SIG-M5 treated with dmso at 0.1 percent for 504 hours (cell line): Measurements from ENCODE around the gene ALDH1A1.
A peak's percentile ranks its signal among the peaks of the same experiment; 100 is the strongest.

ENCODE experiments used
- DNase-seq: peaks from one replicate; lab custom pipeline; 2025; ENCODE audit not compliant: unreplicated experiment; lab: John Stamatoyannopoulos, UW

Gene ALDH1A1

GRCh38 chr9:72979405-72980100 is 26.7 kb upstream of the ALDH1A1 start:
- DNase-seq: no peak

- no peak for DNase-seq
Observed at GRCh38 chr9:72978744-72979143, 25.9 kb upstream of the ALDH1A1 start.

GRCh38 chr9:72977670-72978069 is 24.8 kb upstream of the ALDH1A1 start:
- no peak for DNase-seq

- DNase-seq: no peak
Observed at GRCh38 chr9:72974501-72974900, 21.6 kb upstream of the ALDH1A1 start.

DNA sequence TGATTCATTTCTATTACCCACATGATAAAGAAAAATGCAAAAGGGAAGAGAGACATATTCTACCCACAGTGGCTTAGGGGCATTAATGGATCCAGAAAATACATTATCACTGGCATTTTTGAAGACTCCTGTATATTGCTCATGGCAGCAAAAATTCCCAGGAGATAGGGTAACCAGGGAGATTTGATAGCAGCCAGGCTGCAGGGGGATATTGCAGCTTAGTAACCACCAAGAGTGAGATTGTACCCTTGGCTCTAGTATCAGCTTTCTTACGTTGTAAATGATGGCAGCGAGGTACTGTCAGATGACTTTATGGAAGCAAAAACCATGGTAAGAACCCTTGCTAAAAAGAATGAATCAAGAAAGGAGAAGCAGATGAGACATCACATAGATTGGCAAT is 19.8 kb upstream of the ALDH1A1 start:
- DNase-seq: no peak

DNA sequence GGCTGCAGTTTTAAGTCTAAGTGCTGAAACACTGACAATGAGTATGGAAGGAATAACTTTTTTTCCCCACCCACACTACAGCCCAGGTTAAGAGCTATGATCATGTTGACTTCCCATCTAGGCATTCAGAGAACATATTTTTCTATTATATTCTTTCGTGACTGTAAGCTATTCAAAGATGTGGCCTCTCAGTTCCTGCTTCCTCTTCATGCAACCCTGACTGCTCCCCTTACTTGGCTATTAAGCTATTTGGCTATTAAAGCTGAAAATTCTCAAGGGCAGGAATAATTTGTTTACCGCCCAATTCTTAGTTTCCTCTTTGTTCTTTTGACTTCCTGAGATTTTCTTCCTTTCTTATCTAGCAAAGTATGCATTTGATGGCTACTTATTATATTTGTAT is 18.6 kb upstream of the ALDH1A1 start:
- no peak for DNase-seq

DNA sequence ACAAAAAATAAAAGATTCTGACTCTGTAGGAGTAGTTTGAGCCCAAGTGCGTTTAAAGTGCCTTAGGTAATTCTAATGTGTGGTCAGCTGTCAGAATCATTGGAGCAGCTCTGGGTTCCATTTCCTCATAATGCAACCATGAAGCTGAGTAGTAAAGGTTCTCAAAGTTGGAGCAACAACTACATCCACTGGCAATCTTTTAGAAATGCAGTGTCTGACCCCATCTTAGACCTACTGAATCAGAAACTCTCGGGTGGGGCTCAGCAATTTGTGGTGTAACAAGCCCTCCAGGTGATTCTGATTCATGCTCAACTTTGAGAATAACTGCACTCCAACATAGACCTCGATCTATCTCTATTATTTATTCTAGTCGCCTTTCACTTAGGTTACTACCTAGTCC is 7.6 kb upstream of the ALDH1A1 start:
- DNase-seq: peak; percentile 12

- no peak for DNase-seq
Observed at GRCh38 chr9:72958485-72959281, 5.8 kb upstream of the ALDH1A1 start.

- no peak for DNase-seq
Observed at GRCh38 chr9:72955571-72955970, 2.7 kb upstream of the ALDH1A1 start.

DNA sequence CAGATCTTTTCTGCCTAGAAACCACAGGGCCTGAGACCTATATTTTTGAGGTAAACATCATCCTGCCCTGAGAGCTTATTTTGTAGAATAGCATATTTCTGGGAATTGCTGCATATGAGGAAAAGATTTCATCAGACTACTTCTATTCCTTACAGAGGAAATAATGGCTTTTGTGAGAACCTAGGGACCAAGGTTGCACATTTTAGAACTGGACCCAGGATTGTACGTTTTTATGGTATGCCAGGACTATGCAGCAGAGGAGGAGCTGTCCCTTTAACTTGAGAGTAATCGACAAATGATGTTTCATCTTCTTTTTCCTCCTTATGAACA is 2.2 kb upstream of the ALDH1A1 start:
- no peak for DNase-seq

GRCh38 chr9:72954431-72955125 is 1.7 kb upstream of the ALDH1A1 start:
- DNase-seq: no peak

DNA sequence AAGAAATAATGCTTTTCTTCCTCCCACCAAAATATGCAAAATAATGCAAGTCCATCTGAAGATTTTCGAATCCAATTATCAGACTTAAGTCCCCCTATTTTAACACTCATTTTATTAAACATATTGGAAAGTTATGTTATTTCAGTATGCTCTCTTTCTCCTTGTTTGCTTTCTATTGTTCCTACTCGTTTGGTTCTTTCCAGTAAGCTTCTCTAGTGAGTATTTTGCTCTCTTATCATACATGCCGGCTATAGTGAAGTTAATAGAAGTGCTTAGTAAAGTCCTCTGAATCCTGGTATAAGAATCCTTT is 517 bp downstream of the ALDH1A1 start:
- no peak for DNase-seq

- DNase-seq: no peak
Observed at GRCh38 chr9:72951520-72952380, 1.1 kb downstream of the ALDH1A1 start.

- DNase-seq: no peak
Observed at GRCh38 chr9:72950875-72951442, 1.9 kb downstream of the ALDH1A1 start.

- DNase-seq: no peak
Observed at GRCh38 chr9:72949918-72950325, 2.9 kb downstream of the ALDH1A1 start.

DNA sequence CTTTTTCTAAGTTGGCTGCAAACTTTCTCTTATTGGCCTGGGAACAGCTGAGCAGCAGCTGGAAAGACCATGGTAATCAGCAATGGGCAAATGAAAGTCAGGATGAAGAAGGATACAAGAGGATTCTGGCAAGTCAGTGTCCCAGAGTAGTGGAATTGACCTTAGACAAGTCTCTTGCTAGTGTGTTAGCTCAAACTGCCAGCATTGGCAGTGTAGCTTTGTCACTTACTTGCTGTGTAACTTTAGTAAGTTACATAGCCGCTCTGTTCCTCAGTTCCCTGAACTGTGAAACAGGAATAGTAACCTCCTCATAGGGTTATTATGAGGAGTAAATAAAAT is 3.6 kb downstream of the ALDH1A1 start:
- DNase-seq: no peak

DNA sequence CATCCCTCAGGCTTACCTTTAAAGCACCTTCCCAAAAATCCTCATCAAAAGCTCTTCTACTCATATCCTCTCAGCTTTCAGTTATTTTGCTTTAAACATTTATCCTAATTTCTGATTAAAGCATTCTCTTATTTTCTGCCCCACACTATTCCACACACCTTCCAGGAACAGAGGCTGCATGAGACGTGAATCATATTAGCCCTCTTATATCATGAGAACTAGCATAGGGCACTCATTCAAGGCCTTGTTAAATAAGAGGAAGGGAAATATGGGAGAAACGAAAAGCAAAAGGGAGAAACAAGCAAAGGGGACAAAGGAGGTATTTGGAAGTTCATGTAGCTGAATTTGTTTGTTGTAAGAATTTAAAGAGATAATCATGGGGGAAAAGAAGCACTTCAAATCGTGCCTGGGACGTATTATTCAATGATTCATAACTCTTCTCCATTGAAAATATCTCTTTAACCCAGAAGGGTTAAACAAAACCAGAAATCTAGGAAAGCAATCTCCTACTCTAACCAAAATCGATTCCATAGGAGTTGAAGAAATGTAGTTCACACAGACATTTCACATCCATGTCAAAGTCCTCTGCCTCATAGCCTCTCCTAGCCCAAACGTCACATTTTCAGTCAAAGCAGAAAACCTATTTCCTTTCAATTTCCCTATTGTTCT is 4.1 kb downstream of the ALDH1A1 start:
- no peak for DNase-seq

- DNase-seq: no peak
Observed at GRCh38 chr9:72947984-72948465, 4.8 kb downstream of the ALDH1A1 start.

DNA sequence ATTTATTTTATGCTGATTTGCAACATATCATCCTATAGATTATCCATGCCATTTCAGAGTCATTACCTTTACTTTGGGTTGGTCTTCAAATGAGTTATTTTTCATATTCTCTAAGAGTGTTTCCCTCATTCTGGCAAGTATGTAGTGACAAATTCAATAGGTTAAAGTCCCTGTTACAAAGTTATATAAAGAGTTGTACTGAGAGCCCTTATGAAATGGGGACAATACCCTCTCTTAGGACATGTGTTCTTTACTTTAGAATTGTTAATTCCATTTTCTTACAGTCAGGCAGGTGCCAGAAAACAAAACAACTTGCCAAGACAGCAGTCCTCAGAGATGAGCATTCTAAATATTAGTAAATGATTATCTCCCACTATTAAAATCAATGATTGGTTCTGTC is 6.0 kb downstream of the ALDH1A1 start:
- DNase-seq: no peak

DNA sequence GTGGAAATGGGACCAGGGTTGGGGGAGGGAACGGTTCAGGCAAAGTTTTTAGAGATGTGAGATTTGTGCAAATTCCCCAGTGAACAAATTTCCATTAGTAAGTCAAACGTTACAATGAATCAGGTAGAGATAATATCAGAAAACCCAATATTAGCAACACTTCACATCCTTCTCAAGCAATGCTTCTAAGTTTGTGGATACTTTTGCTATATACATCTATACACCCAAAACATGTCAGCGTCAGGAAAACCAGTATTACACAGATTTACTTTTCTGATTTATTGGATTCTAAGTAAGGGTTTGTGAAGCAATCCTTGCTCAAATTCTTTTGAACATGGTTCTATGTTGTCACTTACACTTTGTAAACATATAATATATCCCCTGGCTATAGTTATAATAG is 6.5 kb downstream of the ALDH1A1 start:
- no peak for DNase-seq

DNA sequence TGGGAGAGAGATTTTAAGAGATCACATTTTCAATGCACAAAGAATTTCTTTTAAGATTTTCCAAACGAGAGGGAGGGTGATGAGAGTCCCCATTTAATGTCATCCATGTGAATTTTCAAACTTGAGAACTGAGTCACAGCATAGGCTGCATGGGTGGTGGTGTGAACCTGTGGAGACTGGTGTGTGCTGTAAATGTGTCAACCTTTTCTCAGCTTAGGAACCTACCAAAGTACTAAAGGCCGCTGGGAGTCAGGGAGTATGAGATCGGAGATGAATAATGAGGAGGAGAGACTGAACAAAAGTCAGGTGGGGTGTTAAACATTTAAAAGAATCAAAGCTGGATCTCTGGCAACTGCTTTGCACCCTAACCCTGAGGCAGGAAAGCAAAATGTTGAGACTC is 7.5 kb downstream of the ALDH1A1 start:
- no peak for DNase-seq
